GM23338 (cell line): ENCODE data around the gene RAPGEF5. TPM values are rescaled to one million over a fixed set of nuclear protein-coding genes. Genes with fewer than 3 reads are reported as not detected.

Experiments
- ATAC-seq: fragments of 200-7000 bp; cut with Tn5 transposase; 3 replicates; pipeline ENCODE4 v1.9.1; 2020
- DNase-seq: peaks from one replicate; pipeline ENCODE4 v3.0.0-alpha.2; 2015; ENCODE audit warnings: low spot score
- H2AFZ ChIP-seq: fragments of 200-600 bp; sonication (generic); 2 replicates; pipeline ENCODE4 v1.8.0; 2016; ENCODE audit warnings: antibody characterized with exemption, mild to moderate bottlenecking, moderate library complexity
- H3F3A ChIP-seq: fragments of 200-600 bp; sonication (generic); replicated peaks from 2 replicates; pipeline ENCODE4 v1.8.0; 2017; ENCODE audit warnings: antibody characterized with exemption, mixed run types, low read depth
- H3K27ac ChIP-seq: fragments of 200-600 bp; sonication (generic); 2 replicates; pipeline ENCODE4 v1.6.1; 2016; ENCODE audit warnings: low read depth
- H3K27me3 ChIP-seq: fragments of 200-600 bp; sonication (generic); 2 replicates; pipeline ENCODE4 v1.8.0; 2016; ENCODE audit warnings: mild to moderate bottlenecking, mixed run types, moderate library complexity; ENCODE audit not compliant: insufficient read depth
- H3K36me3 ChIP-seq: fragments of 200-600 bp; sonication (generic); 2 replicates; pipeline ENCODE4 v1.8.0; 2016; ENCODE audit warnings: mild to moderate bottlenecking; ENCODE audit not compliant: insufficient read depth
- H3K4me1 ChIP-seq: fragments of 200-600 bp; sonication (generic); 2 replicates; pipeline ENCODE4 v1.8.0; 2016; ENCODE audit warnings: mild to moderate bottlenecking, moderate library complexity; ENCODE audit not compliant: insufficient read depth
- H3K4me2 ChIP-seq: fragments of 200-600 bp; sonication (generic); 2 replicates; pipeline ENCODE4 v1.7.1; 2017; ENCODE audit warnings: mixed run types
- H3K4me3 ChIP-seq: fragments of 200-600 bp; sonication (generic); 2 replicates; pipeline ENCODE4 v1.6.1; 2016; ENCODE audit warnings: mixed run types
- H3K79me2 ChIP-seq: fragments of 200-600 bp; sonication (generic); replicated peaks from 2 replicates; pipeline ENCODE4 v1.8.0; 2017; ENCODE audit warnings: mild to moderate bottlenecking; ENCODE audit not compliant: insufficient read depth
- H3K9me2 ChIP-seq: fragments of 200-600 bp; sonication (generic); 2 replicates; pipeline ENCODE4 v1.8.0; 2017; ENCODE audit not compliant: insufficient read depth
- H4K20me1 ChIP-seq: fragments of 200-600 bp; sonication (generic); replicated peaks from 2 replicates; pipeline ENCODE4 v1.8.0; 2017; ENCODE audit warnings: mild to moderate bottlenecking; ENCODE audit not compliant: insufficient read depth
- H3K27ac Mint-ChIP-seq: 2 replicates; pipeline ENCODE4 v1.8.0; 2020; ENCODE audit warnings: inconsistent platforms, mild to moderate bottlenecking, moderate library complexity, mixed read lengths
- H3K27me3 Mint-ChIP-seq: 3 replicates; pipeline ENCODE4 v1.8.0; 2022; ENCODE audit warnings: low read depth, mild to moderate bottlenecking, moderate library complexity, mixed read lengths, inconsistent platforms; ENCODE audit not compliant: insufficient read depth, poor library complexity
- H3K36me3 Mint-ChIP-seq: 3 replicates; pipeline ENCODE4 v1.8.0; 2021; ENCODE audit warnings: low read depth, mild to moderate bottlenecking, inconsistent platforms, moderate library complexity, mixed read lengths
- H3K4me1 Mint-ChIP-seq: 3 replicates; pipeline ENCODE4 v1.8.0; 2020; ENCODE audit warnings: mild to moderate bottlenecking, inconsistent platforms, mixed read lengths
- H3K4me3 Mint-ChIP-seq: 3 replicates; pipeline ENCODE4 v1.8.0; 2021; ENCODE audit warnings: moderate library complexity, mild to moderate bottlenecking, inconsistent platforms, mixed read lengths
- H3K9me3 Mint-ChIP-seq: 3 replicates; pipeline ENCODE4 v1.8.0; 2020; ENCODE audit warnings: moderate library complexity, mild to moderate bottlenecking, inconsistent platforms, mixed read lengths
- CREB1 ChIP-seq: fragments of 250-450 bp; sonication (Bioruptor Pico); IDR thresholded peaks from 2 replicates; pipeline ENCODE4 v1.5.0; 2020; ENCODE audit warnings: low read depth, mild to moderate bottlenecking, moderate library complexity
- EZH2 ChIP-seq: fragments of 200-600 bp; sonication (generic); IDR thresholded peaks from one replicate; pipeline ENCODE4 v1.8.0; 2017; ENCODE audit warnings: antibody characterized with exemption, mild to moderate bottlenecking, low read depth; ENCODE audit not compliant: unreplicated experiment
- EZH2phosphoT487 ChIP-seq: fragments of 200-600 bp; sonication (generic); IDR thresholded peaks from one replicate; pipeline ENCODE4 v1.8.1; 2018; ENCODE audit warnings: antibody characterized with exemption; ENCODE audit not compliant: unreplicated experiment
- JUNB ChIP-seq: IDR thresholded peaks from one replicate; pipeline ENCODE4 v1.6.1; 2016; ENCODE audit warnings: antibody characterized with exemption; ENCODE audit not compliant: unreplicated experiment
- NANOG ChIP-seq: IDR thresholded peaks from 2 replicates; pipeline ENCODE4 v1.6.1; 2016; ENCODE audit warnings: antibody characterized with exemption, borderline replicate concordance
- POLR2AphosphoS5 ChIP-seq: IDR thresholded peaks from 2 replicates; pipeline ENCODE4 v1.6.1; 2016; ENCODE audit warnings: antibody characterized with exemption, low read depth
- STAT1 ChIP-seq: IDR thresholded peaks from one replicate; pipeline ENCODE4 v1.6.1; 2016; ENCODE audit warnings: antibody characterized with exemption; ENCODE audit not compliant: unreplicated experiment
- ZNF114 ChIP-seq: fragments of 250-450 bp; sonication (Bioruptor Pico); IDR thresholded peaks from 2 replicates; pipeline ENCODE4 v1.5.0; 2020; ENCODE audit warnings: mild to moderate bottlenecking, moderate library complexity
- polyA plus RNA-seq: library from polyadenylated mRNA; unstranded; fragments of >200 nt; fragmentation: Nextera tagmentation; extraction: Ambion mirVana; gene quantifications from 2 replicates; pipeline ENCODE4 v1.2.1, GENCODE V29; 2016
- total RNA-seq: library from RNA; depleted of rRNA; stranded (reverse); fragments of >200 nt; shearing (Covaris generic); gene quantifications from 2 replicates; pipeline ENCODE4 v1.2.3, GENCODE V29; 2014
- TF ChIP-seq, protein P1 (sequence below), 2 experiments: fragments of 200-600 bp in 1 of 2; sonication (generic) in 1 of 2; conservative IDR thresholded peaks; 2 replicates each; pipeline versions ENCODE4 v1.5.1 to v1.6.1; 2016 to 2017; ENCODE audit warnings: antibody characterized with exemption in 2 of 2, low read depth in 2 of 2, mild to moderate bottlenecking in 2 of 2, moderate library complexity in 1 of 2
- TF ChIP-seq, protein P2 (sequence below): IDR thresholded peaks from 2 replicates; pipeline ENCODE4 v1.6.1; 2016; ENCODE audit warnings: antibody characterized with exemption
- TF ChIP-seq, protein P3 (sequence below): fragments of 250-450 bp; sonication (Bioruptor Pico); IDR thresholded peaks from 2 replicates; pipeline ENCODE4 v1.5.0; 2020; ENCODE audit warnings: mild to moderate bottlenecking, moderate library complexity

Gene RAPGEF5
- total and polyA plus RNA-seq, 2 experiments from 2014 or later = 6.3 to 13.1 TPM

GRCh38 chr7:22339725-22340390 lies 17.1 kb downstream of the RAPGEF5 start:
- Mint-ChIP-seq H3K9me3 (peaks cover 20% of the 10 kb centered on the region; the same call in 2 of the 3 replicates), H3K27me3 (peaks cover 9% of the 10 kb centered on the region), H3K4me3 (no peak overlapping the region), H3K36me3 (peaks cover 38% of the 10 kb centered on the region; the same call in 2 of the 3 replicates), H3K27ac (peak overlapping the region; percentile 42; the same call in 1 of the 2 replicates), H3K4me1 (peaks cover 60% of the 10 kb centered on the region)
- H3F3A ChIP-seq = no peaks in the 10 kb centered on the region
- no peaks in the 10 kb centered on the region for H3K27me3 ChIP-seq
- peaks cover 52% of the 10 kb centered on the region for H3K4me1 ChIP-seq
- TF ChIP-seq CREB1 (no peak), STAT1 (no peak), NANOG (no peak)
- TF ChIP-seq, protein P1, sequence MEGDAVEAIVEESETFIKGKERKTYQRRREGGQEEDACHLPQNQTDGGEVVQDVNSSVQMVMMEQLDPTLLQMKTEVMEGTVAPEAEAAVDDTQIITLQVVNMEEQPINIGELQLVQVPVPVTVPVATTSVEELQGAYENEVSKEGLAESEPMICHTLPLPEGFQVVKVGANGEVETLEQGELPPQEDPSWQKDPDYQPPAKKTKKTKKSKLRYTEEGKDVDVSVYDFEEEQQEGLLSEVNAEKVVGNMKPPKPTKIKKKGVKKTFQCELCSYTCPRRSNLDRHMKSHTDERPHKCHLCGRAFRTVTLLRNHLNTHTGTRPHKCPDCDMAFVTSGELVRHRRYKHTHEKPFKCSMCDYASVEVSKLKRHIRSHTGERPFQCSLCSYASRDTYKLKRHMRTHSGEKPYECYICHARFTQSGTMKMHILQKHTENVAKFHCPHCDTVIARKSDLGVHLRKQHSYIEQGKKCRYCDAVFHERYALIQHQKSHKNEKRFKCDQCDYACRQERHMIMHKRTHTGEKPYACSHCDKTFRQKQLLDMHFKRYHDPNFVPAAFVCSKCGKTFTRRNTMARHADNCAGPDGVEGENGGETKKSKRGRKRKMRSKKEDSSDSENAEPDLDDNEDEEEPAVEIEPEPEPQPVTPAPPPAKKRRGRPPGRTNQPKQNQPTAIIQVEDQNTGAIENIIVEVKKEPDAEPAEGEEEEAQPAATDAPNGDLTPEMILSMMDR (conservative IDR thresholded peaks at IDR 0.05; ENCODE audit: low read depth in 2 of 2) = no peak
- H3K4me3 ChIP-seq = no peak overlapping the region
- H2AFZ ChIP-seq = no peak overlapping the region
- no peaks in the 10 kb centered on the region for H4K20me1 ChIP-seq
- peak overlapping the region; percentile 26; the same call in 1 of the 2 replicates for H3K27ac ChIP-seq
- H3K36me3 ChIP-seq = no peaks in the 10 kb centered on the region
- DNase-seq = no peak
- peaks cover 74% of the 10 kb centered on the region for H3K79me2 ChIP-seq
- ATAC-seq = no peak
- H3K4me2 ChIP-seq = no peak overlapping the region
- H3K9me2 ChIP-seq = peaks cover 41% of the 10 kb centered on the region

- peaks cover 9% of the 10 kb centered on the region for H3K27me3 Mint-ChIP-seq
- no peak for TF ChIP-seq JUNB
- no peak for TF ChIP-seq POLR2AphosphoS5
- TF ChIP-seq, protein P2, sequence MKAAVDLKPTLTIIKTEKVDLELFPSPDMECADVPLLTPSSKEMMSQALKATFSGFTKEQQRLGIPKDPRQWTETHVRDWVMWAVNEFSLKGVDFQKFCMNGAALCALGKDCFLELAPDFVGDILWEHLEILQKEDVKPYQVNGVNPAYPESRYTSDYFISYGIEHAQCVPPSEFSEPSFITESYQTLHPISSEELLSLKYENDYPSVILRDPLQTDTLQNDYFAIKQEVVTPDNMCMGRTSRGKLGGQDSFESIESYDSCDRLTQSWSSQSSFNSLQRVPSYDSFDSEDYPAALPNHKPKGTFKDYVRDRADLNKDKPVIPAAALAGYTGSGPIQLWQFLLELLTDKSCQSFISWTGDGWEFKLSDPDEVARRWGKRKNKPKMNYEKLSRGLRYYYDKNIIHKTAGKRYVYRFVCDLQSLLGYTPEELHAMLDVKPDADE = no peak
- TF ChIP-seq EZH2 = no peak
- TF ChIP-seq EZH2phosphoT487 = no peak
- TF ChIP-seq NANOG = no peak
- TF ChIP-seq, protein P3, sequence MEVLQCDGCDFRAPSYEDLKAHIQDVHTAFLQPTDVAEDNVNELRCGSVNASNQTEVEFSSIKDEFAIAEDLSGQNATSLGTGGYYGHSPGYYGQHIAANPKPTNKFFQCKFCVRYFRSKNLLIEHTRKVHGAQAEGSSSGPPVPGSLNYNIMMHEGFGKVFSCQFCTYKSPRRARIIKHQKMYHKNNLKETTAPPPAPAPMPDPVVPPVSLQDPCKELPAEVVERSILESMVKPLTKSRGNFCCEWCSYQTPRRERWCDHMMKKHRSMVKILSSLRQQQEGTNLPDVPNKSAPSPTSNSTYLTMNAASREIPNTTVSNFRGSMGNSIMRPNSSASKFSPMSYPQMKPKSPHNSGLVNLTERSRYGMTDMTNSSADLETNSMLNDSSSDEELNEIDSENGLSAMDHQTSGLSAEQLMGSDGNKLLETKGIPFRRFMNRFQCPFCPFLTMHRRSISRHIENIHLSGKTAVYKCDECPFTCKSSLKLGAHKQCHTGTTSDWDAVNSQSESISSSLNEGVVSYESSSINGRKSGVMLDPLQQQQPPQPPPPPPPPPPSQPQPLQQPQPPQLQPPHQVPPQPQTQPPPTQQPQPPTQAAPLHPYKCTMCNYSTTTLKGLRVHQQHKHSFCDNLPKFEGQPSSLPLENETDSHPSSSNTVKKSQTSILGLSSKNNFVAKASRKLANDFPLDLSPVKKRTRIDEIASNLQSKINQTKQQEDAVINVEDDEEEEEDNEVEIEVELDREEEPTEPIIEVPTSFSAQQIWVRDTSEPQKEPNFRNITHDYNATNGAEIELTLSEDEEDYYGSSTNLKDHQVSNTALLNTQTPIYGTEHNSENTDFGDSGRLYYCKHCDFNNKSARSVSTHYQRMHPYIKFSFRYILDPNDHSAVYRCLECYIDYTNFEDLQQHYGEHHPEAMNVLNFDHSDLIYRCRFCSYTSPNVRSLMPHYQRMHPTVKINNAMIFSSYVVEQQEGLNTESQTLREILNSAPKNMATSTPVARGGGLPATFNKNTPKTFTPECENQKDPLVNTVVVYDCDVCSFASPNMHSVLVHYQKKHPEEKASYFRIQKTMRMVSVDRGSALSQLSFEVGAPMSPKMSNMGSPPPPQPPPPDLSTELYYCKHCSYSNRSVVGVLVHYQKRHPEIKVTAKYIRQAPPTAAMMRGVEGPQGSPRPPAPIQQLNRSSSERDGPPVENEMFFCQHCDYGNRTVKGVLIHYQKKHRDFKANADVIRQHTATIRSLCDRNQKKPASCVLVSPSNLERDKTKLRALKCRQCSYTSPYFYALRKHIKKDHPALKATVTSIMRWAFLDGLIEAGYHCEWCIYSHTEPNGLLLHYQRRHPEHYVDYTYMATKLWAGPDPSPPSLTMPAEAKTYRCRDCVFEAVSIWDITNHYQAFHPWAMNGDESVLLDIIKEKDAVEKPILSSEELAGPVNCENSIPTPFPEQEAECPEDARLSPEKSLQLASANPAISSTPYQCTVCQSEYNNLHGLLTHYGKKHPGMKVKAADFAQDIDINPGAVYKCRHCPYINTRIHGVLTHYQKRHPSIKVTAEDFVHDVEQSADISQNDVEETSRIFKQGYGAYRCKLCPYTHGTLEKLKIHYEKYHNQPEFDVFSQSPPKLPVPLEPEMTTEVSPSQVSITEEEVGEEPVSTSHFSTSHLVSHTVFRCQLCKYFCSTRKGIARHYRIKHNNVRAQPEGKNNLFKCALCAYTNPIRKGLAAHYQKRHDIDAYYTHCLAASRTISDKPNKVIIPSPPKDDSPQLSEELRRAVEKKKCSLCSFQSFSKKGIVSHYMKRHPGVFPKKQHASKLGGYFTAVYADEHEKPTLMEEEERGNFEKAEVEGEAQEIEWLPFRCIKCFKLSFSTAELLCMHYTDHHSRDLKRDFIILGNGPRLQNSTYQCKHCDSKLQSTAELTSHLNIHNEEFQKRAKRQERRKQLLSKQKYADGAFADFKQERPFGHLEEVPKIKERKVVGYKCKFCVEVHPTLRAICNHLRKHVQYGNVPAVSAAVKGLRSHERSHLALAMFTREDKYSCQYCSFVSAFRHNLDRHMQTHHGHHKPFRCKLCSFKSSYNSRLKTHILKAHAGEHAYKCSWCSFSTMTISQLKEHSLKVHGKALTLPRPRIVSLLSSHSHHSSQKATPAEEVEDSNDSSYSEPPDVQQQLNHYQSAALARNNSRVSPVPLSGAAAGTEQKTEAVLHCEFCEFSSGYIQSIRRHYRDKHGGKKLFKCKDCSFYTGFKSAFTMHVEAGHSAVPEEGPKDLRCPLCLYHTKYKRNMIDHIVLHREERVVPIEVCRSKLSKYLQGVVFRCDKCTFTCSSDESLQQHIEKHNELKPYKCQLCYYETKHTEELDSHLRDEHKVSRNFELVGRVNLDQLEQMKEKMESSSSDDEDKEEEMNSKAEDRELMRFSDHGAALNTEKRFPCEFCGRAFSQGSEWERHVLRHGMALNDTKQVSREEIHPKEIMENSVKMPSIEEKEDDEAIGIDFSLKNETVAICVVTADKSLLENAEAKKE (CRISPR knock-in tag) = no peak
- no peak for TF ChIP-seq ZNF114
Observed at GRCh38 chr7:22338877-22339276, 18.1 kb downstream of the RAPGEF5 start.

More at GRCh38 chr7:22338877-22339276, 18.1 kb downstream of the RAPGEF5 start:
- H3K79me2 ChIP-seq = peaks cover 84% of the 10 kb centered on the region
- Mint-ChIP-seq H3K4me1 (peaks cover 68% of the 10 kb centered on the region), H3K4me3 (no peak overlapping the region), H3K9me3 (peaks cover 20% of the 10 kb centered on the region; the same call in 2 of the 3 replicates), H3K36me3 (peaks cover 38% of the 10 kb centered on the region; the same call in 2 of the 3 replicates), H3K27ac (no peak overlapping the region; the same call in 1 of the 2 replicates)
- H3K36me3 ChIP-seq = no peaks in the 10 kb centered on the region
- H3K27ac ChIP-seq = no peak overlapping the region
- H2AFZ ChIP-seq = no peak overlapping the region
- H3K4me2 ChIP-seq = no peak overlapping the region
- peaks cover 35% of the 10 kb centered on the region for H3K9me2 ChIP-seq
- H4K20me1 ChIP-seq = no peaks in the 10 kb centered on the region
- no peaks in the 10 kb centered on the region for H3F3A ChIP-seq
- DNase-seq (no peak), ATAC-seq (no peak)
- peaks cover 62% of the 10 kb centered on the region for H3K4me1 ChIP-seq
- no peak overlapping the region for H3K4me3 ChIP-seq
- H3K27me3 ChIP-seq = no peaks in the 10 kb centered on the region
